EH (cell line): Measurements from ENCODE around the gene ECT2.
"Not testable (repeated sequence)": the region's sequence is repeated elsewhere in the genome, so short reads cannot be mapped to it uniquely, and the experiment has no call there.

ENCODE experiments used
- DNase-seq: peaks from one replicate; pipeline ENCODE4 v3.0.0-alpha.2; 2015; ENCODE audit warnings: low read depth

Gene ECT2

DNA sequence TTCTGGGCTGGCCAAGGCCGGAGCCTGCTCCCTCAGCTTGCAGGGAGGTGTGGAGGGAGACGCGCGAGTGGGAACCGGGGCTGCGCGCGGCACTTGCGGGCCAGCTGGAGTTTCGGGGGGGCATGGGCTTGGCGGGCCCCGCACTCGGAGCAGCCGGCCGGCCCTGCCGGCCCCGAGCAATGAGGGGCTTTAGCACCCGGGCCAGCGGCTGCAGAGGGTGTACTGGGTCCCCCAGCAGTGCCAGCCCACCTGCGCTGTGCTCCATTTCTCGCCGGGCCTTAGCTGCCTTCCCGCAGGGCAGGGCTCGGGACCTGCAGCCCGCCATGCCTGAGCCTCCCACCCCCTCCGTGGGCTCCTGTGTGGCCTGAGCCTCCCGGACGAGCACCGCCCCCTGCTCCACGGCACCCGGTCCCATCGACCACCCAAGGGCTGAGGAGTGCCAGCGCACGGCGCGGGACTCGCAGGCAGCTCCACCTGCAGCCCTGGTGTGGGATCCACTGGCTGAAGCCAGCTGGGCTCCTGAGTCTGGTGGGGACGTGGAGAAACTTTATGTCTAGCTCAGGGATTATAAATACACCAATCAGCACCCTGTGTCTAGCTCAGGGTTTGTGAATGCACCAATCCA, 116.3 kb downstream of the ECT2 start:
- DNase-seq: not testable (repeated sequence)

DNA sequence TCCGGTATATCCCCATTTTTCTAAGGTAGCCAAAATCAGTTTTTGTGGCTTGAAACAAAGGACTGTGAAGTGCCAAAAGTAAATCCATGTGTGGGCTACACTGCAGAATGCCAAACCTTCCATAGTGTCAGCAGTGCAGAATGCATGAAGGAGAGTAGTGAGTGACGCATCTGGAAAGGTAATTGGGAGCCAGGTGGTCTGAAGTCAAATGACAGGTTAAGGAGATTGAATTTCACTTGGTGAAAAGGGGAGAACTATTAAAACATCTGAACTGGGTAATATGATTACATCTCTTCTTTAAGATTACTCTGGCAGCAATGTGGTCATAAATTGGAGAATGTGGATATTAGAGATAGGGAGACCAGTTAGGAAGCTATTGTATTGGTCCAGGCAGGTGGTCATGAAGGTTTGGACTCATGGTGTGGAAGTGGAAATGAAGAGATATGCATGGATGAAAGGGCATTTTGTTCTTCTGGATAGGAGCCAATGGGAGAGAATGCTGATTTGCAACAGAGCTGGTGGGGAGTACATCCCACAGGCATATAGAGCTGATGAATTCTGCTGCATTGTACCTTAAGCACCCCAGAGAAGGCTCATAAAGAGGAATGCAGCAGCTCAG, 118.2 kb downstream of the ECT2 start:
- DNase-seq: no peak

DNA sequence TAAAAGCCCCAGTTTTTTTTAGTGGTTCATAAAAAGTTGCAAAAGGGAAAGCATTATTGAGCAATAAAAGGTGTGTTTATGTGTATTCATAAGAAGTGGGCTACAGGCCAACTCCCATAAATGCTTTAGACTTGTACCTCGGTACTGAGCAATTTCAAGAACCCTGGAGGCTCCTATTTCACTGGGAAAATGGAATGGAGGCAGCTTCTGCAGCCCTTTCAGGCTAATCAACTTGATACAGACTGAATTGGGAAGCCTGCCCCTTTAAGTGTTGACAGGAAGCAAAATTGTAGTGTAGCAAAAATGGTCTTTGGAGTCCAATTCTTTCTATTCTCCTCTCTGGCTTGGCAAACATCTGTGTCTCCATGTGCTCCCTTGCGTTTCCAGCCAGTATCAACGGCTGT, 118.8 kb downstream of the ECT2 start:
- peak; percentile 10 for DNase-seq

DNA sequence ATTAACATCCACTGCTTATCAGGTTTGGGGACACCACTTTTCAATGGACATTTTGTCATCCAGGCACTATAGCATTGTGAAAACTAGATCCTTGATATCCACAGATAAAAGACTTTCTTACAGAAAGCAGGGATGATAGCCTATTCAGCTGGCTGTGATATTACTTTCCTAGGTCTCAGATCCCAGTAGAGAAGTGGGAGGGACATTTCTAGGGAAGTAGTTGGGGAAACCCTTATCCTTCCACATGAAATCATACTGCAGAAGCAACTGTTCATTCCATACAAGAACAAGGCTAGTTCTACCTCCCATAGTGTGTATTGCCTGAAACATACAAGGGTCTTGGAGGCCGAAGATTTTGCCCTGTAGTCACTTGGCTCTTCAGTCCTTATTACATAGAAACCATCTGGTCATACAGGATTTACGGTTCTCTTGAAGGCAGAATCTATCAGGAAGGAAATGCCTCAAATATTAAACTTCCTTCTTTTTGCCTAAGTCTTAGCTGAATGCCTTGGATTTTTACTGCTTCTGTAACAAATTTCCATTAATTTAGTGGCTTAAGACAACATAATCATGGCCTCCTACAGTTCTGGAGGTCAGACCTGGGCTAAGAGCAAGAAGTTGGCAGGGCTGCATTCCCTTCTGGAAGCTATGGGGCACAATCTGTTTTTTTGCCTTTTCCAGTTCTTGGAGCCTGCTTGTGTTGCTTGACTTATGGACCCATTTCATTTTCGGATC, 119.4 kb downstream of the ECT2 start:
- DNase-seq: no peak
